Colonic mucosa (tissue), 4 donors: ENCODE data around the gene ZBTB17. TPM values are rescaled to one million over a fixed set of nuclear protein-coding genes. Genes with fewer than 3 reads are reported as not detected.

Source experiments
- DNase-seq: peaks from one replicate; pipeline ENCODE4 v3.0.0-alpha.2; 2020
- H3K27ac ChIP-seq: fragments of 200-600 bp; one replicate; pipeline ENCODE4 v1.8.0; 2021
- H3K27me3 ChIP-seq: fragments of 200-600 bp; one replicate; pipeline ENCODE4 v1.8.0; 2021
- H3K36me3 ChIP-seq: fragments of 200-600 bp; one replicate; pipeline ENCODE4 v1.8.0; 2021
- H3K4me1 ChIP-seq: fragments of 200-600 bp; one replicate; pipeline ENCODE4 v1.8.0; 2021; ENCODE audit warnings: mild to moderate bottlenecking
- H3K4me3 ChIP-seq: fragments of 200-600 bp; one replicate; pipeline ENCODE4 v1.8.0; 2021
- H3K9ac ChIP-seq, 2 donors: one replicate each; pipeline ENCODE4 v1.7.0; 2013; ENCODE audit warnings: control low read depth in 2 of 2, low read depth in 2 of 2, low read length in 2 of 2
- H3K9me3 ChIP-seq: fragments of 200-600 bp; one replicate; pipeline ENCODE4 v1.8.0; 2021
- intact Hi-C: fragments of 100-400 bp; cut with DNase I; formaldehyde crosslinking; loops from one replicate; pipeline ENCODE4 v1.14.1; 2022
- total RNA-seq, 2 donors: library from RNA; stranded (reverse); fragmentation: NEBNext Ultra II Directional in 1 of 2; extraction: Animal tissue kit (Norgen Biotek cat#: 25700) in 1 of 2; gene quantifications; one replicate each; pipeline ENCODE4 v1.2.1, GENCODE V29; 2021
- TF ChIP-seq, protein P1 (sequence below): fragments of 200-600 bp; IDR thresholded peaks from one replicate; pipeline ENCODE4 v1.8.0; 2022; ENCODE audit warnings: antibody characterized with exemption, mild to moderate bottlenecking
- donor health status: healthy.
- donor health status: DM: no; HTN: no; CAD: no.
- donor health status: DM: no; HTN: no; CAD: no.

The ZBTB17 gene
- total RNA-seq, 2 donors from 2014 or later, result 24.9 to 36.3 TPM

DNA sequence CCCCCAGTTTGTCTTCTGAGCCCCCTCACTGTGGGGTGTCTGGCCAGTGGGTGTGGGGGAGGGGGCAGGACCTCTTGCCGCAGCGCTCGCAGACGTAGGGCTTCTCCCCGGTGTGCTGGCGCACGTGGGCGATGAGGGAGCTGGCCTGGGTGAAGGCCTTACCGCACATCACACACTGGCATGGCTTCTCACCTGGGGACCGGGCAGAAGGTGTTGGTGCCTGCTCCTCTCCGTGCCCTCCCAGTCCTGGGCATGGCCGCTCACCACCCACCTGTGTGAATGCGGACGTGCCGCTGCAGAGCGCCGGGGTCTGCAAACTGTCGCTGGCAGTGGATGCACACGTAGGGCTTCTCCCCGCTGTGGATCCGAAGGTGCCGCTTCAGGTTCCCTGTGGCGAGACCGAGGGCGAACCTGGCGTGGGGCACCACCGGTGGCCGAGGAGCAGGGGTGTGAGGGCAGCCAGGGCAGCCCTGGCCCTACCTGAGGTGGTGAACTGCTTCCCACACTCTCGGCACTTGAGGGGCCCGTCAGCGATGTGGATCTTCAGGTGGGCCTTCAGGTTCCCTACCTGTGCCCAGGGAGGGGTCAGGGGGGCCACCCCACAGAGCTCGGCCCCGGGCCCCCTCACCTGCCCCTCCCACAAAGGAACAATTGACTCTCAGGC is 32.4 kb downstream of the ZBTB17 start:
- no peak for DNase-seq
- Histone ChIP-seq H3K9me3 (no peaks in the 10 kb centered on the region), H3K4me3 (no peak overlapping the region), H3K27me3 (no peaks in the 10 kb centered on the region), H3K9ac (no peak overlapping the region), H3K36me3 (peaks cover 44% of the 10 kb centered on the region), H3K27ac (no peak overlapping the region), H3K4me1 (peaks cover 10% of the 10 kb centered on the region)
- intact Hi-C loops, result no loop called here
- TF ChIP-seq, protein P1, sequence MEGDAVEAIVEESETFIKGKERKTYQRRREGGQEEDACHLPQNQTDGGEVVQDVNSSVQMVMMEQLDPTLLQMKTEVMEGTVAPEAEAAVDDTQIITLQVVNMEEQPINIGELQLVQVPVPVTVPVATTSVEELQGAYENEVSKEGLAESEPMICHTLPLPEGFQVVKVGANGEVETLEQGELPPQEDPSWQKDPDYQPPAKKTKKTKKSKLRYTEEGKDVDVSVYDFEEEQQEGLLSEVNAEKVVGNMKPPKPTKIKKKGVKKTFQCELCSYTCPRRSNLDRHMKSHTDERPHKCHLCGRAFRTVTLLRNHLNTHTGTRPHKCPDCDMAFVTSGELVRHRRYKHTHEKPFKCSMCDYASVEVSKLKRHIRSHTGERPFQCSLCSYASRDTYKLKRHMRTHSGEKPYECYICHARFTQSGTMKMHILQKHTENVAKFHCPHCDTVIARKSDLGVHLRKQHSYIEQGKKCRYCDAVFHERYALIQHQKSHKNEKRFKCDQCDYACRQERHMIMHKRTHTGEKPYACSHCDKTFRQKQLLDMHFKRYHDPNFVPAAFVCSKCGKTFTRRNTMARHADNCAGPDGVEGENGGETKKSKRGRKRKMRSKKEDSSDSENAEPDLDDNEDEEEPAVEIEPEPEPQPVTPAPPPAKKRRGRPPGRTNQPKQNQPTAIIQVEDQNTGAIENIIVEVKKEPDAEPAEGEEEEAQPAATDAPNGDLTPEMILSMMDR, result no peak

DNA sequence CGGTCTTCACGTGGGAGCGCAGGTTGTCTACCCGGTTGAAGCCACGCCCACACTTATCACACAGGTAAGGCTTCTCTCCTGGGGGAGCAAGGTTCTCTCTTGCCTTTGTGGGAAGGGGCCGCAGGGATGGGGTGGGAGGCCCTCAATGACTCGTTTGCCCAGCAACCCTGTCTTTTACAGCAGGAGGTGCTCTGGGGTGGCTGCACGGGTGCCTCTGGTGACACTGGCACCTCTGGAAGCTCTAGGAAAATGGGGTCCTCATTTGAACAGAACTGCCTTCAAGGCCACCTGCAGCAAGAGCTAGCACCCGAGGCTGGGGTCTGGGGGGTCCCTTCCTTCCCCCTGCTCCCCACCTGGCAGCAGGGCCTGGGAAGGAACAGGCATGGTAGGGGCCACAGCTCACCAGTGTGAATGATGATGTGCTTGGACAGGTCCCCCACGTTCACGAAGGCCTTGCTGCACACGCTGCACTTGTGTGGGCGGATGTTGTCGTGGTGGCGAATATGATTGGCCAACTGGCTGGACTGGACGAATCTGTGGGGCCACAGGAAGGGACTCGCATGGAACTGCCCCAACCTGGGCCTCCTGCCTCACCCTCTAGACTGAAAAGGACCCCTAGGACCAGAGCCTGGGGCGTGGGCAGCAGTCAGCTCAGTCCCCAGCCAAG is 33.1 kb downstream of the ZBTB17 start:
- intact Hi-C loops, result no loop called here
- H3K4me1 ChIP-seq, result peaks cover 10% of the 10 kb centered on the region
- H3K36me3 ChIP-seq, result peaks cover 44% of the 10 kb centered on the region
- H3K9me3 ChIP-seq, result no peaks in the 10 kb centered on the region
- no peak overlapping the region for H3K4me3 ChIP-seq
- H3K9ac ChIP-seq, result no peak overlapping the region
- H3K27me3 ChIP-seq, result no peaks in the 10 kb centered on the region
- H3K27ac ChIP-seq, result no peak overlapping the region
- TF ChIP-seq, protein P1, result no peak
- DNase-seq, result no peak

DNA sequence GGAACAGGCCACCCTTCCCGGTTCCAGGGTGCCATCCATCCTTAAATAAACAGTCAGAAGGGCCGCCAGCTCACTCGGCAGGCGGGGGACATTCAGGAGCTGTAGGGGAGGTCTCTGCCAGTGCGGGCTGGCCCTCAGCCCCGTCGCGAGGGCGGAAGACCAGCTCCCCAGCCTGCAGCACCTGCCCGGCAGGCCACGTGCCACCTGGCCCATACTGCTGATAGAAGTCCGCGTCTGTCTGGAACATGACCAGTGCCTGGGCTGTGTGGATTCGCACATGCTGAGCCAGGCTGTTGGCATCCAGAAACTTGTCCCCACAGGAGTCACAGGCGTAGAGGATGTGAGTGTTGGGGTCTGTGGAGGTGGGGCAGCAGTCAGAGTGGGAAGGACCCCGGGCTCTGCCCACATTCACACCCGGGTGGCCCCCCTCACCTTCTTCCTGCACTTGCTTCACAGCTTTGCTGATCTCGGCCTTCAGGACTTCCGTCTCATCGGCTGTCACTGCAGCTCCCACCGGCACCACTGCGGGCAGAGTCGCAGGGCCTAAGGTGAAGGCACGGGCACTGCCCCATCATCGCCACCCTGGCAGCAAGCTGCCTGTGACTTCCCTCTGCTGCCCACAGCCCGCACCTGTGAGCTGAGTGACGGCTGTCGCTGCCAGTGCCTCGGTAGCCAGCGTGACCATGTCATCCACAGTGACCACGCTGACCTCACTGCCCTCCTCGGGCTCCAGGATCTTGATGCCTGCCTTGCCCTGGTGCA is 33.8 kb downstream of the ZBTB17 start:
- Histone ChIP-seq H3K27ac (no peak overlapping the region), H3K4me3 (no peak overlapping the region), H3K36me3 (peaks cover 44% of the 10 kb centered on the region), H3K27me3 (no peaks in the 10 kb centered on the region), H3K4me1 (peaks cover 10% of the 10 kb centered on the region), H3K9me3 (no peaks in the 10 kb centered on the region), H3K9ac (no peak overlapping the region)
- intact Hi-C loops, result no loop called here
- DNase-seq, result no peak
- TF ChIP-seq, protein P1, result no peak

DNA sequence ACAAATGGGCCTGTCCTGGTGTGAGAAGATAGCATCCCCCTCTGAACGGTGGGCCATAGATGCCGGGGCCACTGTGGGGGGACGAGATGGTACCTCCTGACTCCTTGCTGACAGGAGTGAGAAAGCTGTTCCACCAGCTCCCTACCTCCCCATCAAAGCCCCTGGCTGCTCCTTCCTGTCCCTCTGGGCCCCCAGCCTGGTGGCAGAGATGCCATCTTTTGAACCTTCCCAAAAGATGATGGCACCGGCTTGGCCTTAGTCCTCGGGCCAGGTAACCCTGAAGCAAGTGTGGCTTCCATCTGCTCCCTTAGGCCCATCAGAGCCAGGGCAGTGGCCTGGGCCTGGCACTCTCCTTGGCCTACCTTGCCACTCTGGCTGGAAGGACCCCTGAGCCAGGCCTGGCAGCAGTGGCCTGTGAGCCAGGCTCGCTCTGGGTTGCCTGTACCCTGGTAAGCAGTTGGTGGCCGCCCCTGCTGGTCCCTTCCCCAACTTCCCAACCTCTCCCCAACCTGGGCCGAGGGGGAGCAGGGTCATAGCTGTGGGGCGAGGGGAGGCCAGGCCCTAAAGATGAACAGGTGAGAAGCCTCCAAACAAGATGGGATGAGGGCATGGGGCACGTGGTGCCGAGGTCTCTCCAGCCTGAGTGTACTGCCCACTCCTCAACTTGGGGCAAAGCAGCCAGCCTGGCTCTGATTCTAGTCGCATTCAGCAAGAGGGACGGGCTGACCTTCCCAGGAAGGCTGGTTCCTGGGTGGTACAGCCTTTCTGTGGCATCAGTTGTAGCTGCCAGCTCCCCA is 34.7 kb downstream of the ZBTB17 start:
- TF ChIP-seq, protein P1, result no peak
- Histone ChIP-seq H3K4me1 (peaks cover 10% of the 10 kb centered on the region), H3K27ac (no peak overlapping the region), H3K9ac (no peak overlapping the region), H3K27me3 (no peaks in the 10 kb centered on the region), H3K4me3 (no peak overlapping the region), H3K9me3 (no peaks in the 10 kb centered on the region), H3K36me3 (peaks cover 44% of the 10 kb centered on the region)
- intact Hi-C loops, result no loop called here
- no peak for DNase-seq
